GM18526 (cell line): ENCODE data around the gene MKNK2.

Experiments used
- POLR2A ChIP-seq: IDR thresholded peaks from 3 replicates; pipeline ENCODE4 v1.6.1; 2011; ENCODE audit not compliant: insufficient read length; ENCODE audit errors: extremely low read depth

The MKNK2 gene

DNA sequence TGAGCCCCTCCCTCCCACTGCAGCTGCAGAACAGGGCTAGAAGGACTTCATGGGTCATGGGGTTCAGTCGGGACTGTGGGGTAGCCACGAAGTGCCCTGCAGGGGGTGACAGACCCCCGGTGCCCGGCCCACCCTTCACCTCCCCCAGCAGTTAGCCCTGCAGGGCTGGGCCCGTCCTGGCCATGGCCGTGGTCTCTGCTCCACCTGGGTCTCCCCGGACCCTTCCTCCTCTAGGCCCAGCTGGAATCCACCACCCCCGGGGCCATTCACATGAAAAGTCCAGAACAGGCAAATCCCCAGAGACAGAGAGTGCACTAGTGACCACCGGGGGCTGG is 17.3 kb downstream of the MKNK2 start:
- no peak for TF ChIP-seq POLR2A

DNA sequence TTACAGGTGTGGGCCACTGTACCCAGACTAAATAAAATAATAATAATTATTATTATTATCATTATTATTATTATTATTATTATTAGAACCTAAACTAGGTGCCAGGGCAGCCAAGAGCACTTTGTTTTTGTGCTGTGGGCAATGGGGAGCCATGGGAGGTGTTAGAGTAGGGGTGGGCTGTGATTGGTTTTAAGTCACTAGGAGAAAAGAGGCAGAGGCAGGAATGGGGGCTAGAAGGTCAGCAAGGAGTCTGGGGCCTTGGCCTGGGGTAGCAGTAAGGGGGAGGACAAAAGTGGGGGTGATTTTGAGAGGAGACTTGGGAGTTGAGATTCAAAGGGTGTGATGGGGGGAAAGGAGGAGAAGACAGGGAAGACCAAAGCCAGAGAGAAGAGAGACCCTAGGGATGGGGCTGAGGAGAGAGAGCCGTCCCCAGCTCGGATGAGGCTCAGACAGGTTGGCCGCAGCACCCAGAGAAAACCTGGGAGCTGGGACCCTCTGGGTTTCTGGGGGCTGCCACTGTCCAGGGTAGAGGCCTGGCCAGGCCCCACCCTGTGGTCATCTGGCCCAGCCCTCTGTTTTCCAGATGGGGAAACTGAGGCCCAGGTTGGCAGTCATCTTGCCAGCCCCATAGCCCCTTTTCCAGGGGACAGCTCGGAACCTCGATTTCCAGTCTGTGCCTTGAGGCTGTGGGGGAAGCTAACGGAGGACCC is 17.8 kb downstream of the MKNK2 start:
- no peak for TF ChIP-seq POLR2A

- no peak for TF ChIP-seq POLR2A
Measured at GRCh38 chr19:2032296-2032941, 18.6 kb downstream of the MKNK2 start.

GRCh38 chr19:2027361-2027760 is 23.7 kb downstream of the MKNK2 start:
- TF ChIP-seq POLR2A, result no peak

DNA sequence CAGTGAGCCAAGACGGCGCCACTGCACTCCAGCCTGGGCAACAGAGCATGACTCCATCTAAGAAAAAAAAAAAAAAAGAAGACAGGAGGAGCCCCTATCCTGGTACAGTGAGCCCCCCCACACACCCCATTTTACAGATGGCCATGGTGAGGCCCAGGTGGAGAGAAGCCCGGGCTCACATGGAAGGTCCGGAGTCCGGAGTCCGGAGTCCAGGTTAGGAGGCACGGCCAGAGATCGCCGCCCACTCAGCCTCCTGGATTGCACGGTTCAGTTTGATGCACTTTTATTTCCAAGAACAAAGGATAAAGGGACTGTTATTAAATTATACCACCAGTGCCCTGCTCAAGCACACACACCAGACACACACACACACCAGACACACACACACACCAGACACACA is 24.3 kb downstream of the MKNK2 start:
- TF ChIP-seq POLR2A, result no peak

GRCh38 chr19:2022289-2022688 is 28.8 kb downstream of the MKNK2 start:
- no peak for TF ChIP-seq POLR2A

DNA sequence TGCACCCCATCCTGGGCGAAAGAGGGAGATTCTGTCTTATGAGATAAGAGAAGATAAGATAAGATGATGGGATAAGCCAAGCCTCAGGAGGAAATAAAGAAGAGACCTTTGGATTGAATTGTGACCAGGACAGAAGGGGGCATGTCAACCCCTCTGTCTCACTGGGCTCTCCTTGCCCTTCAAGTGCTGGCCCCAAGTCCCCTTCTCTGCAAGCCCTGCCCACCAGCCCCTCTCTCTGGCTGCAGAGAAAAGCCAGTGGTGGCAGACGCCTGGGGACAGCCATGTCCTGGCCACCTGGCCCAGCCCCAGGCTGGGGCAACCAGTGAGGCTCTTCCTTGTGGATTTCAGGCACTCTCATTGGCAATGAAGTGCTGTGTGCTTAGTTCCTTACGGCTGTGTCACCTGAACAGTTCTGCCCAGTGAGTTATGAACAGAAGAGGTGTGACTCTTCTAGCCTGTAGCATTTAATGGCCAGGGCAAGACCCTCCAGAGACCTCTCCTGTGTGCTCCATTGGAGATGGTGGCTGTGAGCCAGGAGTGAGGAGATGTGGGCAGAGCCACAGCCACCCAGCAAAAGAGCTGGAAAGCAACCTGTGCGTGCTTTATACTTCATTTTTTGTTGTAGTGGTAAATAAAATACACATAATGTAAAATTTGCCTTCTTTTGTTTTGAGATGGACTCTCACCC is 29.4 kb downstream of the MKNK2 start:
- no peak for TF ChIP-seq POLR2A

- no peak for TF ChIP-seq POLR2A
Measured at GRCh38 chr19:2018752-2019151, 32.3 kb downstream of the MKNK2 start.

DNA sequence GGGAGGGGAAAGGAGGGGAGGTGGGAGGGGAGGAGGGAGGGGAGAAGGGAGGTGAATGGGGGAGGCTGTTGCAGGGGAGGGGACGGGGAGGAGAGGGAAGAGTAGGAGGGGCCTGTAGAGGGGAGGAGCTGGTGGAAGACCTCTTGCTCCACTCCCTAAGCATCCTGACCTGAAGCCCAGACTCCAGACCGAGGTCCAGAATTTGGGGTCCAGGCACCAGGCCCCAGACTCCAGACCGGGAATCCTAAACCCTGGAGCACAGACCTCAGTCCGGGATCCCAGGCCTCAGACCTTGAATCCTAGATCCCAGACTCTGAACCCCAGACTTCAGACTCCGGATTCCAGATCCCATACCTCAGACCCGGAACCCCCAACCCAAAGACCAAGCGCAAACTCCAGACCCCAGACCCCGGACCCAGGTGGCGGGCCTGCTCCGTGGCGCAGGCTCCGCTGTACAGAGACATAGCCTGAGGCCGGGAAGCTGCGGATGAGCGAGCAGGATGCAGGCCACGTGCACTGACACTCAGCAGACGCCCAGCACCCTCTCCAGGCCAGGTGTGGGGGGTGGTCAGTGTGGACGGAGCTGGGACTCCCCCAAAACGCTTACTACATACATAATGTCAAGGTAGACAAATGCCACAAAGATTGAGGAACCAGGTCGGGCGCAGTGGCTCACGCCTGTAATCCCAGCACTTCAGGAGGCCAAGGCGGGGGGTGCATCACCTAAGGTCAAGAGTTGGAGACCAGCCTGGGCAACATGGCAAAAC is 34.8 kb downstream of the MKNK2 start:
- TF ChIP-seq POLR2A, result no peak

- TF ChIP-seq POLR2A, result peak; percentile 39
Measured at GRCh38 chr19:2015608-2015950, 35.5 kb downstream of the MKNK2 start, which contains the start of gene BTBD2. Gene BTBD2 (minus strand): TSS chr19:2015714. CDS start chr19:2015703, 11 bp downstream.

DNA sequence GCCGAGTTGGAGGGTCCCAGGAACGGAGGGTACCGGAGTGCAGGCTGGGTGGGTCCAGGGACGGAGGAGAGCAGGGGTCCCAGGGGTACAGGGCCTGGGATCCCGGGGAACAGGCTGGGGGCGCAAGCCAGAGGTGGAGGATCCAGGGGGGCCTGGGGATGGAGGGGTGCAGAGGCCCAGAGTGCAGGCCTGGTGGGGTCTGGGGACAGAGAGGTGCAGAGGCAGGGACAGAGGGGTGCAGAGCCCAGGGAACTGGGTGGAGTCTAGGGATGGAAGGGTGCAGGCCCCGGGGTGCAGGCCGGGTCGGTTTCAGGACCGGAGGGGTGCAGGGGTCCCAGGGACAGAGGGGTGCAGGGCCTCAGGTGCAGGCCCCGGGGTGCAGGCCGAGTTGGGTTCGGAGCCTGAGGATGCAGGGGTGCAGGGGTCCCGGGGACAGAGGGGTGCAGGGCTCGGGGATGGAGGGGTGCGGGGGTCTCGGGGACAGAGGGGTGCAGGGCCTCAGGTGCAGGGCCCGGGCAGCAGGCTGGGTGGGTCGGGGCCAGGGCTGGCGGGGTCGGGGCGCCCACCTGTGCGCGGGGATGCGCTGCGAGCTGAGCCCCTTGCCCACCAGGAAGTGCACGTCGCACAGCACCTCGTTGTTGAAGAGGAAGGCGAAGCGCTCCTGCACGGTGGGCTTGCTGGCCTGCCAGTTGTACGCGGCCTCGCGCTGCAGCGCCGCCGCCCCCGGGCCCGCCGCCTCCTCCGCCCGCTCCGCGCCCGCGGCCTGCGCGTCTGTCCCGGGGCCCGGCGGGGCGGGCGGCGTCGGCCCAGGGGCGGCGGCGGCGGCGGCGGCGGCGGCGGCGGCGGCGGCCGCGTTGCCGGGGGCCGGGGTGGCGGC is 36.1 kb downstream of the MKNK2 start:
- no peak for TF ChIP-seq POLR2A

DNA sequence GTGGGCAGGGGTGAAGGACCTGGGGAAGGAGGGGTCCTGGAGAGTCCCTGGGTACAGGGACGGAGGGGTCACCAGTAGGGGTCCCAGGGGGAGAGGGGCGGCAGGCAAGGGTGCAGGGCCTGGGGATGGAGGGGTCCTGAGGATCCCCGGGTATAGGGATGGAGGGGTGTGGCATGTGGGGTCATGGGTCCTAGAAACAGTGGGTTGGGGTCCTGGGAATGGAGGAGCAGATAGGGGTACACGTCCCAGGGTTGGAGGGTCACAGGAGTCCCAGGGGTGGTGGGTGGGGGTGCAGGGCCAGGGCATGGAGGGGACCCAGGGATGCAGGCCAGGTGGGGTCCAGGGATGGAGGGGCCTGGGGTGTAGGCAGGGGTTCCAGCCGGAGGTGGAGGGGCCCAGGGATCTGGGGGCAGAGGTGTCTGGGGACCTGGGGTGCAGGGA is 36.9 kb downstream of the MKNK2 start:
- no peak for TF ChIP-seq POLR2A

DNA sequence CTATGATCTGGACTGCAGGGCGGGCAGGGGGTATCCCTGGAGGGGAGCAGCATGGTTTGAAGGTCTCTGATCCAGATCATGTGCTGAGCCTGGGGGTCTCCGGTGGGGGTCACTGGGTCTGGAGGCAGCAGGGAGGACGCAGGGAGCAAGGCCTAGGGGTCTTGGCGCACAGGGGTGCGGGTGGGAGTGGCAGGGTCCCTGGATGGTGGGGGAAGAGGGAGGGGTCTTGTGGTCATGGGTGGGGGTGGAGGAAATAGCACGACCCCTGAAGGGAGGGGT is 37.4 kb downstream of the MKNK2 start:
- TF ChIP-seq POLR2A, result no peak

- no peak for TF ChIP-seq POLR2A
Measured at GRCh38 chr19:2012941-2013682, 37.9 kb downstream of the MKNK2 start.

GRCh38 chr19:2011169-2011568 is 39.9 kb downstream of the MKNK2 start:
- no peak for TF ChIP-seq POLR2A

DNA sequence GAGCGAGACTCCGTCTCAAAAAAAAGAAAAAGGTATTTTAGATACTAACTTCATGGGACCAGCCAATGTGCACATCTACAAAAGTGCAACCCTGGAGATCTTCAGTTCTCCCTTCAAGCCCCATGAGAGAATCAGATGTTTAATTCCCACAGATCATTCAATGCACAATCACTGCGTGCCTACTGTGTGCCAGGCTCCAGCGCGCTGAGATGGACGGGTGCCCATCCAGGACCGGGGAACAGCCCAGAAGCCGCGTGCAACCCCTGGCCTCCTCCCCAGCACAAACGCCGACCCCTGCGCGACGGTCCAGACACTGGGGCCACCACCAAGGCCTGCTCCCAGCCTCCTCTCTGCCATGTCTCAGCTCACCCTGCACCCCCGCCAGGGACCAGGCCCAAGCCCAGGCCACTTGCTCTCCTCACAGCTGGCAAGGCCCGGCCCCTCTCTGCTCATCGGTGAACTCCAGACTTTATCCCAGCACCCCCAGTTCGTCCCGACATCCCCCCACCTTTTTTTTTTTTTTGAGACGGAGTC is 40.8 kb downstream of the MKNK2 start:
- TF ChIP-seq POLR2A, result no peak
